ENCODE results near the gene ACBD6.

The ACBD6 gene

DNA sequence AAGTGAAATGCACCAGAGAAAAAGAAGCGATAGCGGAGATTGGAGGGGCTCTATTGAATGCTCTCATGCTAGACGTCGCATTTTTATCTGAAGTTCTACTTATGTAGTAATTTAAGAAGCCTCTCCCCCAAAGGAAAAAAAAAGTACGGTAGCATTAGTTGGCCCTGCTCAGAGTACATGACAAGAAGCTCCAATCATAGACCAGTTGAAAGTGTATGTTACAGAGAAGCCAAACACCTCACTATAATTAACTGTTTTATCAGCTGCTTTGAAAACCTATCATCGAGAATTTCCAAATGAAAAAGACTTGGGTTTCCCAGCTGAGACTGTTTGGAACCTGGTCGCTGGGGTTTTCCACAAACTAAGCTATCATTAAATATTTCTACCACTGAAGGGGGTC, 36.8 kb upstream of the ACBD6 start:
- no peak overlapping the region for H3K4me3 ChIP-seq (ENCODE audit: low read depth, low read length, poor library complexity, severe bottlenecking)
- no peak overlapping the region for H3K4me2 ChIP-seq (ENCODE audit: low read length)
- no peaks in the 10 kb centered on the region for H3K9me3 ChIP-seq (ENCODE audit: low read length)
- no peak overlapping the region for H2AFZ ChIP-seq (ENCODE audit: low read length)
- H3K27me3 ChIP-seq (ENCODE audit: insufficient read depth, low read length): no peaks in the 10 kb centered on the region
- H3K9me2 ChIP-seq (ENCODE audit: low read depth, low read length): no peaks in the 10 kb centered on the region
- no peaks in the 10 kb centered on the region for H4K20me1 ChIP-seq (ENCODE audit: insufficient read depth, low read length)
- H3K9ac ChIP-seq (ENCODE audit: low read length): no peak overlapping the region
- H3K4me1 ChIP-seq (ENCODE audit: insufficient read depth, low read length, severe bottlenecking): no peaks in the 10 kb centered on the region
- H3K27ac ChIP-seq (ENCODE audit: low read depth, low read length, poor library complexity, severe bottlenecking): no peak overlapping the region
- TF ChIP-seq, protein P1, sequence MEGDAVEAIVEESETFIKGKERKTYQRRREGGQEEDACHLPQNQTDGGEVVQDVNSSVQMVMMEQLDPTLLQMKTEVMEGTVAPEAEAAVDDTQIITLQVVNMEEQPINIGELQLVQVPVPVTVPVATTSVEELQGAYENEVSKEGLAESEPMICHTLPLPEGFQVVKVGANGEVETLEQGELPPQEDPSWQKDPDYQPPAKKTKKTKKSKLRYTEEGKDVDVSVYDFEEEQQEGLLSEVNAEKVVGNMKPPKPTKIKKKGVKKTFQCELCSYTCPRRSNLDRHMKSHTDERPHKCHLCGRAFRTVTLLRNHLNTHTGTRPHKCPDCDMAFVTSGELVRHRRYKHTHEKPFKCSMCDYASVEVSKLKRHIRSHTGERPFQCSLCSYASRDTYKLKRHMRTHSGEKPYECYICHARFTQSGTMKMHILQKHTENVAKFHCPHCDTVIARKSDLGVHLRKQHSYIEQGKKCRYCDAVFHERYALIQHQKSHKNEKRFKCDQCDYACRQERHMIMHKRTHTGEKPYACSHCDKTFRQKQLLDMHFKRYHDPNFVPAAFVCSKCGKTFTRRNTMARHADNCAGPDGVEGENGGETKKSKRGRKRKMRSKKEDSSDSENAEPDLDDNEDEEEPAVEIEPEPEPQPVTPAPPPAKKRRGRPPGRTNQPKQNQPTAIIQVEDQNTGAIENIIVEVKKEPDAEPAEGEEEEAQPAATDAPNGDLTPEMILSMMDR (IDR thresholded peaks at IDR 0.05; ENCODE audit: low read length): no peak
- no peak for TF ChIP-seq EZH2 (IDR thresholded peaks at IDR 0.05; ENCODE audit: borderline replicate concordance, low read length)
- H3K79me2 ChIP-seq (ENCODE audit: insufficient read depth, low read length): no peaks in the 10 kb centered on the region
- no peaks in the 10 kb centered on the region for H3K36me3 ChIP-seq (ENCODE audit: insufficient read depth, low read length)
- H3F3A ChIP-seq (ENCODE audit: insufficient read depth, low read length): no peaks in the 10 kb centered on the region

DNA sequence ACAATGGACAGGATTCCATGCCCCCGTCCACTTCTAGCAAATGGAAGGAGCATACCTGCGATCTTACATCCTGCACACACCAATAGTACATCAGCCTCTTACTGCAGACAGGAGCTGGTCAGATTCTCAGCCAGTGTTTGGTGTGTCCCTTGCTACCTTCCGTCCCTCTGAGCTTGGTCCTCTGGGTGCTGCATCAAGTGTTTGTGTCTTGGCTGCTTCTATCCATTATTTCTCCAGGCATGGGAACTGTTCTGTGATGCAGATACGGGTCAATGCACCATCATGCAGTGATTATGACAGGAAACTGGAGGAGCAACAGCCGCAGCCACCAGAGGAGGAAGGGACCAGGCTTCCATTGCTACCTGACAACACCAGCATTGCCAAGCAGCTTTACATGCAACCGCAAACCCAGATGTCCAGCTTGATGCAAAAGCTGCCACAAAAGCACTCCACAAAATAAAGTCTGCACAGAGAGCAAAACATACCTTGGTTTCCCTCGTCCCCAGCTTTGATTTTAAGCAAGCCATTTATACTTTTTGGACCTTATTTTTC, 34.5 kb upstream of the ACBD6 start:
- no peak overlapping the region for H2AFZ ChIP-seq (ENCODE audit: low read length)
- no peak overlapping the region for H3K4me2 ChIP-seq (ENCODE audit: low read length)
- no peak overlapping the region for H3K27ac ChIP-seq (ENCODE audit: low read depth, low read length, poor library complexity, severe bottlenecking)
- H3K4me1 ChIP-seq (ENCODE audit: insufficient read depth, low read length, severe bottlenecking): no peaks in the 10 kb centered on the region
- no peak overlapping the region for H3K9ac ChIP-seq (ENCODE audit: low read length)
- no peak for TF ChIP-seq EZH2 (IDR thresholded peaks at IDR 0.05; ENCODE audit: borderline replicate concordance, low read length)
- TF ChIP-seq, protein P1 (IDR thresholded peaks at IDR 0.05; ENCODE audit: low read length): no peak
- no peaks in the 10 kb centered on the region for H3K36me3 ChIP-seq (ENCODE audit: insufficient read depth, low read length)
- H3K9me2 ChIP-seq (ENCODE audit: low read depth, low read length): no peaks in the 10 kb centered on the region
- no peak overlapping the region for H3K4me3 ChIP-seq (ENCODE audit: low read depth, low read length, poor library complexity, severe bottlenecking)
- H3K27me3 ChIP-seq (ENCODE audit: insufficient read depth, low read length): no peaks in the 10 kb centered on the region
- H4K20me1 ChIP-seq (ENCODE audit: insufficient read depth, low read length): no peaks in the 10 kb centered on the region
- no peaks in the 10 kb centered on the region for H3F3A ChIP-seq (ENCODE audit: insufficient read depth, low read length)
- no peaks in the 10 kb centered on the region for H3K79me2 ChIP-seq (ENCODE audit: insufficient read depth, low read length)
- H3K9me3 ChIP-seq (ENCODE audit: low read length): no peaks in the 10 kb centered on the region

DNA sequence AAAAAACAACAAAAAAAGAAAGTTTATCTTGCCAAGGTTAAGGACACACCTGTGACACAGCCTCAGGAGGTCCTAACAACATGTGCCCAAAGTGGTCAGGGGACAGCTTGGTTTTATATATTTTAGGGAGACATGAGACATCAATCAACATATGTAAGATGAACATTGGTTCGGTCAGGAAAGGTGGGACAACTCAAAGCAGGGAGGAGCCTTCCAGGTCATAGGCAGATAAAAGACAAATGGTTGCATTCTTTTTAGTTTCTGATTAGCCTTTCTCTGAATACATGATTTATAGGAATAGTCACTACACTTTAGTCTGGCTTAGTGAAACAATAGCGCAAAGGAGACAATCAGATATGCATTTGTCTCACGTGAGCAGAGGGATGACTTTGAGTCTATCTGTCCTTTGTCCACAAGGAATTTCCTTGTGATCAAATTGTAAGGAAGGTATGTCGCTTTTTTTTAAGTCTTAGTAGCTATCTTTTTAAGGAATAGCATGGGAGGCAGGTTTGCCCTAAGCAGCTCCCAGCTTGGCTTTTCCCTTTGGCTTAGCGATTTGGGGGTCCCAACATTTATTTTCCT, 33.1 kb upstream of the ACBD6 start:
- Histone ChIP-seq H3K9me3 (ENCODE audit: low read length) (no peaks in the 10 kb centered on the region), H3K4me3 (ENCODE audit: low read depth, low read length, poor library complexity, severe bottlenecking) (no peak overlapping the region), H3K9me2 (ENCODE audit: low read depth, low read length) (no peaks in the 10 kb centered on the region), H3K27ac (ENCODE audit: low read depth, low read length, poor library complexity, severe bottlenecking) (no peak overlapping the region), H3K36me3 (ENCODE audit: insufficient read depth, low read length) (no peaks in the 10 kb centered on the region), H4K20me1 (ENCODE audit: insufficient read depth, low read length) (no peaks in the 10 kb centered on the region), H3K79me2 (ENCODE audit: insufficient read depth, low read length) (no peaks in the 10 kb centered on the region), H3F3A (ENCODE audit: insufficient read depth, low read length) (no peaks in the 10 kb centered on the region), H3K9ac (ENCODE audit: low read length) (no peak overlapping the region), H3K4me2 (ENCODE audit: low read length) (no peak overlapping the region), H3K27me3 (ENCODE audit: insufficient read depth, low read length) (no peaks in the 10 kb centered on the region), H2AFZ (ENCODE audit: low read length) (no peak overlapping the region), H3K4me1 (ENCODE audit: insufficient read depth, low read length, severe bottlenecking) (no peaks in the 10 kb centered on the region)
- no peak for TF ChIP-seq EZH2 (IDR thresholded peaks at IDR 0.05; ENCODE audit: borderline replicate concordance, low read length)
- TF ChIP-seq, protein P1 (IDR thresholded peaks at IDR 0.05; ENCODE audit: low read length): no peak
